ENCODE measurements around the gene REXO1. TPM values are rescaled to one million over a fixed set of nuclear protein-coding genes. Genes with fewer than 3 reads are reported as not detected.

REXO1 gene
- total and polyA plus RNA-seq, 9 of the 15 experiments (the other 6 are each of a cell fraction or from before 2014, with no cell fraction given) = 0.04 to 63.3 (median 15.8) TPM

- no peak for TF ChIP-seq ZNF224 (CRISPR knock-in tag; IDR thresholded peaks at IDR 0.05)
- no peak for TF ChIP-seq ZNF592 (IDR thresholded peaks at IDR 0.05)
- TF ChIP-seq POLR2AphosphoS2 (IDR thresholded peaks at IDR 0.05; ENCODE audit: low read length) = no peak
- TF ChIP-seq BRD9 (IDR thresholded peaks at IDR 0.05; ENCODE audit: low read depth, partially characterized antibody) = no peak
- no peak for TF ChIP-seq RUNX1 (IDR thresholded peaks at IDR 0.05; ENCODE audit: low read depth)
- TF ChIP-seq ZNF764 (CRISPR knock-in tag; IDR thresholded peaks at IDR 0.05; ENCODE audit: low read depth) = no peak
- TF ChIP-seq TAF7 (tag; IDR thresholded peaks at IDR 0.05) = peak; percentile 90
- TF ChIP-seq ZNF121 (CRISPR knock-in tag; conservative IDR thresholded peaks at IDR 0.05) = no peak
- no peak for TF ChIP-seq ZNF655 (CRISPR knock-in tag; IDR thresholded peaks at IDR 0.05)
- TF ChIP-seq ZNF184 (CRISPR knock-in tag; IDR thresholded peaks at IDR 0.05) = no peak
- no peak for TF ChIP-seq BACH1 (tag; IDR thresholded peaks at IDR 0.05)
- TF ChIP-seq ZNF445 (CRISPR knock-in tag; IDR thresholded peaks at IDR 0.05; ENCODE audit: low read depth) = no peak
- TF ChIP-seq HEY1 (CRISPR knock-in tag; IDR thresholded peaks at IDR 0.05; ENCODE audit: borderline replicate concordance) = no peak
- no peak for TF ChIP-seq CEBPZ (IDR thresholded peaks at IDR 0.05; ENCODE audit: borderline replicate concordance, low read depth, low read length)
- TF ChIP-seq MCM5 (IDR thresholded peaks at IDR 0.05; ENCODE audit: low read depth) = no peak
- TF ChIP-seq KDM4B (IDR thresholded peaks at IDR 0.05; ENCODE audit: borderline replicate concordance in 2 of 2, low read depth in 1 of 2) = no peak
- TF ChIP-seq ZNF512 (tag; IDR thresholded peaks at IDR 0.05) = no peak
Observed at GRCh38 chr19:1848399-1849131, at the start of gene REXO1 (continued).

All from K562 (cell line).